Measurements from ENCODE around the gene SV2C. TPM values are rescaled to one million over a fixed set of nuclear protein-coding genes. Genes with fewer than 3 reads are reported as not detected.

Gene SV2C
- total RNA-seq, 1 donor from 2014 or later: not detected

GRCh38 chr5:76163111-76163628 lies 80.0 kb downstream of the SV2C start:
- no peak overlapping the region for H3K4me3 ChIP-seq (ENCODE audit: low read depth, low read length)
- no peak for DNase-seq (ENCODE audit: low read depth)
- TF ChIP-seq CTCF (conservative IDR thresholded peaks at IDR 0.05; ENCODE audit: low read depth, low read length): no peak

GRCh38 chr5:76165029-76165428 lies 81.8 kb downstream of the SV2C start:
- TF ChIP-seq CTCF (conservative IDR thresholded peaks at IDR 0.05; ENCODE audit: low read depth, low read length): no peak
- no peak for DNase-seq (ENCODE audit: low read depth)
- H3K4me3 ChIP-seq (ENCODE audit: low read depth, low read length): no peak overlapping the region

DNA sequence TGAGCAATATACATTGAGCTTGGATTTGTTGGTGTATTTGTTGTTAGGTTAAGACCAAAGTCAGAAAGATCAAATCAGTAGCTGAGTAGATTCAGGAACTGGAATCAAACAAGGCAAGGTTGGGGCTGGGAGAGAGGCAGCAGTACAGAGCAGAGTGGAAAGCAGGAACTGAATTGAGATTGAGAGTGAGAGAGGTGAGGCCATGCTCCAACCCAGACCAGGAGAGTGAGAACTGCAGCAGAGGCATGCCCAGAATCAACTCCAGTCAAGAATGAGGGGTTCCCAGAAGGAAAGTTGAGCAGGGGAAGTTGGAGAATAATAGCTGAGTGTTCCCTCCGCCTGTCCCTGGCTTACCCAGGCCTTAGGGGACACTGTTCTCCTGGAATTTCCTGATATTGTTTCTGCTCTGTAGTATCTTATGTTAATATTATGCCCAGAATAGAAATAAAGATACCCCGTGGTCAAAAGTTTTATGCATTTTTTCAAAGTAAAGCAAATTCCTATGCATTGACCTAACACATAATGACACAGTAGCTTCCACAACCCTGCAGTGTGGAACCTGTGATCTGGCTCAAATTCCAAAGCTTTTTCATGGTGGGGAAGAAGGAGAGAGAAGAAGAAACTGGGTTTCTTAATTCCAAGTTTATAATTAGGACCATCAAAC lies 82.7 kb downstream of the SV2C start:
- no peak for DNase-seq (ENCODE audit: low read depth)
- no peak overlapping the region for H3K4me3 ChIP-seq (ENCODE audit: low read depth, low read length)
- no peak for TF ChIP-seq CTCF (conservative IDR thresholded peaks at IDR 0.05; ENCODE audit: low read depth, low read length)

DNA sequence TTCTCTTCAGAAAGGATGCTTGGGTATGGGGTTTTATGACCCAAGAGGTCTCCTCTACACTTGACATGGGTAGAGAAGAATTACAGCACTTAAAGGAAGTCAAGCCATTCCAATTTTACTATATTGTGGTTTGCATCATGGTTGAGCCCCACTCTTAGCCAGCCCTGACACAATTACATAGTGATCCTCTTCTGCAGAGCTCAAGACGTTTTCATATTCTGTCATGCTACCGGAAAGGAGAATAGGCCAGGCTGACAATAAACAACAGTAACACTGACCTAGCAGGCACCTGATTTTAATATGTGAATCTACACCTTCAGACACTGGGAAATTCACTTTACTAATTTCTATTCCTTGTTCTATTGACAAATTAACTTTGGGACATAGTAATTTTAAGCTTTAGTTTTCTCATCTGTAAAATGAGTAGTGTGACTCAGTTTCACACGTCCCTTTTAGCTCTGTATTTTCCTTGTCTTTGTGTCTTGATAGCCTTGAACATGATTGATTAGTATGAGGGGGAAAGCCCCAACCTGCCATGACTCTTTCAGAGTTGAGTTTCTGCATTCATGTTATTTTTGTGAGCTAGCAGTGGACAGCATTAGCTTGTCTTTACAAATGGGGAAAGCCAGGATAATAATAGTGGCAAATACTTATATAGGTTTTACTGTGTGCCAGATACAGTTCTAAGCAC lies 83.8 kb downstream of the SV2C start:
- no peak for TF ChIP-seq CTCF (conservative IDR thresholded peaks at IDR 0.05; ENCODE audit: low read depth, low read length)
- DNase-seq (ENCODE audit: low read depth): no peak
- H3K4me3 ChIP-seq (ENCODE audit: low read depth, low read length): no peak overlapping the region

- no peak overlapping the region for H3K4me3 ChIP-seq (ENCODE audit: low read depth, low read length)
- TF ChIP-seq CTCF (conservative IDR thresholded peaks at IDR 0.05; ENCODE audit: low read depth, low read length): no peak
Measured at GRCh38 chr5:76169146-76169905, 86.1 kb downstream of the SV2C start.

GRCh38 chr5:76174101-76174500 lies 90.9 kb downstream of the SV2C start:
- DNase-seq (ENCODE audit: low read depth): no peak
- no peak overlapping the region for H3K4me3 ChIP-seq (ENCODE audit: low read depth, low read length)
- no peak for TF ChIP-seq CTCF (conservative IDR thresholded peaks at IDR 0.05; ENCODE audit: low read depth, low read length)

More at GRCh38 chr5:76169146-76169905, 86.1 kb downstream of the SV2C start:
- DNase-seq (ENCODE audit: low read depth): no peak
